ENCODE measurements around the gene UTP25.

The UTP25 gene

GRCh38 chr1:209838537-209838936, 10.8 kb downstream of the UTP25 start:
- no peak for DNase-seq (ENCODE audit: low spot score)

- no peak for DNase-seq (ENCODE audit: low spot score)
Observed at GRCh38 chr1:209839875-209840546, 12.2 kb downstream of the UTP25 start.

- DNase-seq (ENCODE audit: low spot score): no peak
Observed at GRCh38 chr1:209840611-209841010, 12.8 kb downstream of the UTP25 start.

GRCh38 chr1:209844695-209845407, 17.1 kb downstream of the UTP25 start:
- DNase-seq (ENCODE audit: low spot score): no peak

- DNase-seq (ENCODE audit: low spot score): no peak
Observed at GRCh38 chr1:209845408-209845725, 17.6 kb downstream of the UTP25 start.

DNA sequence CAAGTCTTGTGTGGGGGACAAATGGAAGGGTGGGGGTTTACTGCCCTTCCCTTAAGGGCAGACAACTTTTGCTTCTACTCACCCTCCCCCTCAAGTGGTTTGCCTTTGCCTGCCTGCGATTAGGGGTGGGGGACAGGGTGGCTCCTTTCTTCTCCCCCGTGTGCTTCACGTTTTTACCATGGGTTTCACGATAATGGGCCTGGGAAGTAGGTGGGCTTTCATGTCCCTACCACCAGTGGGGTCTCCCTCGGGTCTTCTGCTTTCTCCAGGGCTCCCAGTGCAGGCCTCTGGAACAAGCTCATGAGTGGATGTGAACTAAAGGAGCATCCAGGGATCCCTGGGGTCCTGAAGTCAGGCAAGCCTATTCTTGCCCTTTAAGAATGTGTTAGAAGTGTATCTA, 21.6 kb downstream of the UTP25 start:
- no peak for DNase-seq (ENCODE audit: low spot score)

- peak; percentile 56 for DNase-seq (ENCODE audit: low spot score)
Observed at GRCh38 chr1:209850342-209850979, 22.7 kb downstream of the UTP25 start.

DNA sequence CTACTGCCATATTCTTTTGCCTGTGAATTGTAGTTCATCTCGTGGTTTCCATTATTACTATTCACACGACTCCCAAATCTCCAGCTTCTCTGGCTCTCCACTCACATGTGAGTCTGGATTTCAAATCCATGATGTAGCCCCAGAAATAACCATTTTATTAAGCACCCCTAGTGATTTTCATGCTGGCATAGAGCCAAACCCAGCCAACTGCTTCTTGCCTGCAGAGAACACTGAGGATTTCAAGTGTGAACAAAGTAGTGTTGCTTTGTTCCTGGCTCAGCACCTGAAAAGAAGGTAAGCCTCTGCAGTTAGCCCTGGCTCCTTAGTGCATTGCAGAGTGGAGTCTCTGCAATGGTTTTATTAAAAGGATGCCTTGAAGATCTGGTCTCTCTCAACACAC, 25.9 kb downstream of the UTP25 start:
- DNase-seq (ENCODE audit: low spot score): no peak

- DNase-seq (ENCODE audit: low spot score): no peak
Observed at GRCh38 chr1:209854196-209854595, 26.4 kb downstream of the UTP25 start.

GRCh38 chr1:209855006-209855405, 27.2 kb downstream of the UTP25 start:
- DNase-seq (ENCODE audit: low spot score): no peak

GRCh38 chr1:209855623-209856022, 27.9 kb downstream of the UTP25 start:
- DNase-seq (ENCODE audit: low spot score): no peak

GRCh38 chr1:209858561-209859103, 30.9 kb downstream of the UTP25 start:
- no peak for DNase-seq (ENCODE audit: low spot score)

- DNase-seq (ENCODE audit: low spot score): peak; percentile 86
Observed at GRCh38 chr1:209860293-209860881, 32.6 kb downstream of the UTP25 start.

DNA sequence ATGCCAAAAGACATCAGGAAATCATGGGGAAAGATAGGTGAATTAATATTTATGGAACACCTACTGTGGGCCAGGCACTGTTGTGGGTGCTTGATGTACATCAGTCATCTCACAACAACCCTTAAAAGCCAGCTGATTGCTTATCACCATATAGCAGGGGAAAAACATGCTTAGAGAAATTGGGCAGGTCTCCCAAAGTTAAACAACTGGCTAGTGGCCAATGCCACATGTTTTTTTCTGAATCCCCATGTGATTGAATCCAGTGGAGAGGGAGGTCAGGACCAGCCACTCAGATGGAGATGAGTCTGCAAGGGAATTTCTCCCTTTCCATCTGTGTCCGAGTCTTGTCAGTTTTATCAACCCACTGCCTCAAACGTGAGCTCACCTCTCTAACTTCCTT, 33.5 kb downstream of the UTP25 start:
- DNase-seq (ENCODE audit: low spot score): no peak

GRCh38 chr1:209862391-209863356, 34.9 kb downstream of the UTP25 start:
- no peak for DNase-seq (ENCODE audit: low spot score)

DNA sequence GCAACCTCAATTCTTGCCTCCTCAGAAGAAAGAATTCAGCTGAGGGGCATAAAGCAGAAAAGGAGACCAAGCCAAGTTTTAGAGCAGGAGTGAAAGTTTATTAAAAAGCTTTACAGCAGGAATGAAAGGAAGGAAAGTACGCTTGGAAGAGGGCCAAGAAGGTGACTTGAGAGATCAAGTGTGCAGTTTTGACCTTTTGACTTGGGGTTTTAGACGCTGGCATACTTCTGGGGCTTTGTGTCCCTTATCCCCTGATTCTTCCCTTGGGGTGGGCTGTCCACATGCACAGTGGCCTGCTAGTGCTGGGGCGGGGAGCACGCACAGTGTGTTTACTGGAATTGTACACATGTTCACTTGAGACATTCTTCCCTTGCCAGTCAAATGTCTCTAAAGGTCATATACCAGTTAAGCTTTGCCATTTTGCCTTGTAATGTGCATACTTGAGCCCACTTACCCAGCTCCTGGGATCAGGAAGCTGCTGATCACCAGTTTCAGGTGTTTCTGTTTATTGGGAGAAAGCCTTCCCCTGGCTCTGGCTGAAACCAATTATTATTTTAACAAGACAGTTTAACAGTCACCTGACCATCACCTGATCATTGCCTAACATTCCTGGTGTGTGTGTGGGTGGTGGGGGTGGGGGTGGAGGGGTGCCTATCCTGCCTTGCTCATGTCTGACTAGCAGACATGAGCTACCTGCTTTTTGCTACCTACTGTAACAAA, 36.2 kb downstream of the UTP25 start:
- DNase-seq (ENCODE audit: low spot score): no peak

GRCh38 chr1:209866201-209866600, 38.4 kb downstream of the UTP25 start:
- no peak for DNase-seq (ENCODE audit: low spot score)

DNA sequence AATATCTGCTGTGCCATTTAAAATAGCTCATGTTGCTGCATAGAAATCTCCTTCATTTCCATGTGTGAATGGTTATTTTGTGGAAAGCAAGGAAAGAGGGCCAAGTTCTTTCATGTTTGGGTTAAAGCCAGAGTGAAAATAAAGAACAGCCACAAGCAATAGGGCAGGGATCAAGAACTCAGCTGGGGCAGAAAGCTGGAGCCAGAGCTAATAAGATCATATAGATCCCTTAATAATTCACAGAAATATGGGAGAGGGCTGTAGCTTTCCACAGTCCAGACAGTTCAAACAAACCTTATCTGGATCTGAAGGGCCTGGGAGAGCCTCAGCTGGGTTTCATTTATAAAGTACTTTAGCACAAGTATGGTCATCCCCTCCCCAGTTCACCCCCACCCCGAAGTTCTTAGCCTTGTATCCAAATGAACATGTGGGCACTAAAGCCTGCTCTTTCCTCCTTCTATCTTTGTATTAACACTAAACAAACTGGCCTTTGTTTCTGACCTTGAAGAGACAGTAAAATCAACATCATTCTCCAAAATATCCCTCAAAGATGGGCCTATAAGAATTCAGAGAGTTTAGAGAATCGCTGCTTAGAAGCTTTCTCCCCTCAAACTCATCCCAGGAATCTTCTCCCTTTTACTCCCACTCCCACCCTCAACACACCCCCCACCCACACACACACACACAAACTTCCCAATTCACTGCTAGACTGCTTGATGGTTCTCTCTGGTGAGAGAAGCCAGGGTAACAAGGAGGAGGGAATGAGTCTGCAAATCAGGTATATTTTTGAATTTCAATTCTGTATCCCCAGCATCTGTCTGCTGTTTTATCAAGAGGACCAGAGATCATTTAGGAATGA, 41.7 kb downstream of the UTP25 start:
- no peak for DNase-seq (ENCODE audit: low spot score)

- DNase-seq (ENCODE audit: low spot score): peak; percentile 77
Observed at GRCh38 chr1:209870151-209870831, 42.5 kb downstream of the UTP25 start.

Data from SK-N-DZ (cell line).